Neural cell (in vitro differentiated cells): ENCODE data around the gene TENM3.

Experiments
- EP300 ChIP-seq: fragments of 450-650 bp; conservative IDR thresholded peaks from 2 replicates; pipeline ENCODE4 v1.6.1; 2014; ENCODE audit warnings: antibody characterized with exemption, mild to moderate bottlenecking, moderate library complexity; ENCODE audit not compliant: poor library complexity, severe bottlenecking
- EZH2 ChIP-seq: fragments of 200-600, 300-800 bp; shearing (Covaris generic), sonication (generic); IDR thresholded peaks from 2 replicates; pipeline ENCODE4 v1.6.1; 2014; ENCODE audit warnings: antibody characterized with exemption, low read length, borderline replicate concordance, mild to moderate bottlenecking; ENCODE audit not compliant: insufficient read depth, poor library complexity, severe bottlenecking
- POLR2AphosphoS5 ChIP-seq: IDR thresholded peaks from 2 replicates; pipeline ENCODE4 v1.6.1; 2012
- REST ChIP-seq: IDR thresholded peaks from 2 replicates; pipeline ENCODE4 v1.6.1; 2012; ENCODE audit warnings: borderline replicate concordance
- SMC3 ChIP-seq: fragments of 450-650 bp; conservative IDR thresholded peaks from 2 replicates; pipeline ENCODE4 v1.6.1; 2014; ENCODE audit warnings: antibody characterized with exemption, mild to moderate bottlenecking, moderate library complexity; ENCODE audit not compliant: poor library complexity
- TF ChIP-seq, protein P1 (sequence below): fragments of 450-650 bp; IDR thresholded peaks from 2 replicates; pipeline ENCODE4 v1.5.1; 2014; ENCODE audit warnings: antibody characterized with exemption, mild to moderate bottlenecking, moderate library complexity; ENCODE audit not compliant: poor library complexity, severe bottlenecking

DNA sequence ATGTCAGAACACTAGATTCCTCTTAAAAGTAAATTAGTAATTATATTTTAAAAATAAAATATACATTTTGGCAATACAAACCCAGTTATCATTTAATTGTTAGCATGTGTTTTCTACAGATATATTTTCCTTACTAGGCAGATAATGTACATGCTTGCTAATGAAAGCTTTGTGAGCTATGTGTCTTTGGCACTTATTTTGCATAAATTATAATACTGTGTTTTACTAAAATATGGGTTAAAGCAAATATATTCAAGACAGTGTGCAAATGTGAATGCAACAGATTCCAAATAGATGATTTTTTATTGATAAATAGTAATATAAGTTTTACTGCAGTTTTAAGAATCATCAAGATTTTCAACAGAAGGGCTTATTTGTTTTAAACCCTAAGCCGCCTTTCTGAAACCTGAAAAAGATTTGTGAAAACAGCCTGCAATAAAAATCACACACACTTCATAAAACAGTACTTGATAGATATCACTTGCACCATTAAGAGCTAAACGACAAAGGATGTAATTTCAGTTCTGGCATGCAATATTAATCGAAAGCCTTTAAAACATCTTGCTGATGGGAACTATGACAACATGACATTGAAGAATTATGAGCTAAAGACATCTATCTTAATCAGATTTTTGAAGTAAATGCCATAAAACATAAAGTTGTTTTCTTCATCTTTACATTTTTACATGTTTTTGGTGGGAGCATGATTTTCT, 340.7 kb downstream of the TENM3 start:
- TF ChIP-seq, protein P1, sequence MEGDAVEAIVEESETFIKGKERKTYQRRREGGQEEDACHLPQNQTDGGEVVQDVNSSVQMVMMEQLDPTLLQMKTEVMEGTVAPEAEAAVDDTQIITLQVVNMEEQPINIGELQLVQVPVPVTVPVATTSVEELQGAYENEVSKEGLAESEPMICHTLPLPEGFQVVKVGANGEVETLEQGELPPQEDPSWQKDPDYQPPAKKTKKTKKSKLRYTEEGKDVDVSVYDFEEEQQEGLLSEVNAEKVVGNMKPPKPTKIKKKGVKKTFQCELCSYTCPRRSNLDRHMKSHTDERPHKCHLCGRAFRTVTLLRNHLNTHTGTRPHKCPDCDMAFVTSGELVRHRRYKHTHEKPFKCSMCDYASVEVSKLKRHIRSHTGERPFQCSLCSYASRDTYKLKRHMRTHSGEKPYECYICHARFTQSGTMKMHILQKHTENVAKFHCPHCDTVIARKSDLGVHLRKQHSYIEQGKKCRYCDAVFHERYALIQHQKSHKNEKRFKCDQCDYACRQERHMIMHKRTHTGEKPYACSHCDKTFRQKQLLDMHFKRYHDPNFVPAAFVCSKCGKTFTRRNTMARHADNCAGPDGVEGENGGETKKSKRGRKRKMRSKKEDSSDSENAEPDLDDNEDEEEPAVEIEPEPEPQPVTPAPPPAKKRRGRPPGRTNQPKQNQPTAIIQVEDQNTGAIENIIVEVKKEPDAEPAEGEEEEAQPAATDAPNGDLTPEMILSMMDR = no peak
- TF ChIP-seq EZH2 = no peak
- no peak for TF ChIP-seq SMC3
- no peak for TF ChIP-seq REST
- peak; percentile 42 for TF ChIP-seq EP300
- TF ChIP-seq POLR2AphosphoS5 = peak; percentile 32
